ENCODE results near the gene PLXNA1.

- TF ChIP-seq CTCF (IDR thresholded peaks at IDR 0.05) (no peak), ZFX (IDR thresholded peaks at IDR 0.05; ENCODE audit: borderline replicate concordance) (no peak)
These were observed 44.3 kb downstream of the PLXNA1 start for GRCh38 chr3:127027061-127027735.

Data from 22Rv1 (cell line).